ENCODE measurements around the gene COX7B2. TPM values are rescaled to one million over a fixed set of nuclear protein-coding genes. Genes with fewer than 3 reads are reported as not detected.

The COX7B2 gene
- total RNA-seq, 1 experiment from 2014 or later = not detected

- peak in 1 of 2 experiments; percentile 22 for DNase-seq (ENCODE audit: low read depth in 1 of 2, low spot score in 2 of 2)
- no peaks in the 10 kb centered on the region for H3K4me1 ChIP-seq (replicated peaks)
- H3K36me3 ChIP-seq = no peaks in the 10 kb centered on the region
These were observed 22.9 kb upstream of the COX7B2 start for GRCh38 chr4:46931981-46932380.

DNA sequence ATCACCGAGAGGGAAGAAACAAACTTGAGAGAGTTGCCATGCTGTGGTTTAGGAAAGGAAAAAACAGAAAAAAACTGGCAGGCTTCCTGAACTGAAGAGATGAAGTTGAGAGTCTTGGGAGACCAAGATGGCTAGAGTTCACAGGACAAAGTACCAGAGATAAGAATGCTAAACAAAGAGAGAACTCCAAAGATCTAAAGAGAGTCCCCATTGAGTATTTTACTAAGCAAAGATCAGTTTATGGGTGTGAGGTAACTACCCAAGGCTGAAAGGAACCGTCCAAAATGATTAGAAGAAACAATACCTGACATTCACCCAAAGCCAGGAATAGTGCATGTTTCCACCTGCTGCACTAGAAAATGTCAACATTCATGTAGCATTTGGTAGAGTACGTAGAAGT lies 21.8 kb upstream of the COX7B2 start:
- Histone ChIP-seq H3K9me3 (replicated peaks) (no peaks in the 10 kb centered on the region), H3K27ac (no peak overlapping the region), H3K27me3 (replicated peaks) (no peaks in the 10 kb centered on the region), H3K4me3 (no peak overlapping the region), H3K36me3 (no peaks in the 10 kb centered on the region), H3K4me1 (replicated peaks) (no peaks in the 10 kb centered on the region)
- DNase-seq (ENCODE audit: low read depth in 1 of 2, low spot score in 2 of 2) = no peak

More at GRCh38 chr4:46931981-46932380, 22.9 kb upstream of the COX7B2 start:
- Histone ChIP-seq H3K27ac (no peak overlapping the region), H3K27me3 (replicated peaks) (no peaks in the 10 kb centered on the region), H3K4me3 (no peak overlapping the region), H3K9me3 (replicated peaks) (no peaks in the 10 kb centered on the region)

GRCh38 chr4:46927201-46927600 lies 18.2 kb upstream of the COX7B2 start:
- no peaks in the 10 kb centered on the region for H3K27me3 ChIP-seq (replicated peaks)
- no peak overlapping the region for H3K27ac ChIP-seq
- H3K36me3 ChIP-seq = no peaks in the 10 kb centered on the region
- no peaks in the 10 kb centered on the region for H3K9me3 ChIP-seq (replicated peaks)
- no peaks in the 10 kb centered on the region for H3K4me1 ChIP-seq (replicated peaks)
- DNase-seq (ENCODE audit: low read depth in 1 of 2, low spot score in 2 of 2) = no peak
- H3K4me3 ChIP-seq = no peak overlapping the region

DNA sequence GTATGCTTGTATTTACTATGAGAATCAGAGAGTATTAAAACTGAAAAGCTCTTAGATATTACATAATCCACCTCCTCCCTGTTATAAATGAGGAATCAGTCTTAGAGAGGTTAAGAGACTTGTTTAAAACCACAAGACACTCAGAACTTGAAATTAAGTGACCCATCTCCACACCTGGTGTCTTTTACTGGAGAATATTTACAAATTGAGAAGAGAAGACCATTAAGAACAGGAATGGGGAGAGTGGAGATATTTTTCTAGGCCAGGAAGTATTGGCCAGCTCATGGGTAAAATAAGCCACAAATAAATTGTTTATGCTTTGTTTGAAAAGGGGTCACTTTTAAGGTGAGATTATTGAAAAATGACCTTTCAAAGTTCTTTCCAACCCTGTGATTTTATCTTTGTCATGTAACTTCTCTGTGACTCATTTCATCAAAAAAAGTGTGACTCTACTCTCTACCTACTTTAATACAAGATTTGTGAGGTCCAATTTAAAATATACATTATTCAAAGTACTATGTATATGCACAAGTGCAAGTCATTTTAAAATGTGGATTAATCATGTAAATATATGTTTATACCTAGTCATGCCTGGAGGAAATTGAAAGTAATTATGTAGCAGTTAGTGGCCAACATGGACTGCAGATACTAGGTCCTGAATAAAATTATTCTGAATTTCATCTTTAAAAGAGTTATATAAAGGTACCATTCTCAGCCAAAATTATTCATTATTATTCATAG lies 15.9 kb upstream of the COX7B2 start:
- Histone ChIP-seq H3K27me3 (replicated peaks) (no peaks in the 10 kb centered on the region), H3K4me3 (no peak overlapping the region), H3K9me3 (replicated peaks) (no peaks in the 10 kb centered on the region), H3K4me1 (replicated peaks) (no peaks in the 10 kb centered on the region), H3K36me3 (no peaks in the 10 kb centered on the region), H3K27ac (no peak overlapping the region)
- no peak for DNase-seq (ENCODE audit: low read depth in 1 of 2, low spot score in 2 of 2)

DNA sequence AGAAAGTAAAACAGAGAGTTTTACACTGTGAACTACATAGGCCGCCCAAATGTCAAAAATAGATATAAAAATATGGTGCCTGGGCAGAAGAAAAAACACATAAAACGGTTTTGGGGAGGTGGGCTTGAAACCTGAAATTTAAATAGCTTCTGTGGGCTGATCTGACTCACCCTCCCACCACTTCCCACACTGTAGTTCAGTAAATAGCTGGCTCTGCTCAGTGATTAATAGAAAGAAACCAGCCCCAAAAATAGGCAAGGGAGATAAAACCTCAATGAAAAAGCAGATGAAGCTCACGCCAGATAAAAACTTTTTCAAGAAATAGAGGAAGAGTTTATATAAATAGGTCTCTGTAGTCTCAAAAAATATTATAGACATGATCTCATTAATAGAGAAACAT lies 13.2 kb upstream of the COX7B2 start:
- Histone ChIP-seq H3K27ac (no peak overlapping the region), H3K36me3 (no peaks in the 10 kb centered on the region), H3K4me1 (replicated peaks) (no peaks in the 10 kb centered on the region), H3K9me3 (replicated peaks) (no peaks in the 10 kb centered on the region), H3K4me3 (no peak overlapping the region), H3K27me3 (replicated peaks) (no peaks in the 10 kb centered on the region)
- no peak for DNase-seq (ENCODE audit: low read depth in 1 of 2, low spot score in 2 of 2)

DNA sequence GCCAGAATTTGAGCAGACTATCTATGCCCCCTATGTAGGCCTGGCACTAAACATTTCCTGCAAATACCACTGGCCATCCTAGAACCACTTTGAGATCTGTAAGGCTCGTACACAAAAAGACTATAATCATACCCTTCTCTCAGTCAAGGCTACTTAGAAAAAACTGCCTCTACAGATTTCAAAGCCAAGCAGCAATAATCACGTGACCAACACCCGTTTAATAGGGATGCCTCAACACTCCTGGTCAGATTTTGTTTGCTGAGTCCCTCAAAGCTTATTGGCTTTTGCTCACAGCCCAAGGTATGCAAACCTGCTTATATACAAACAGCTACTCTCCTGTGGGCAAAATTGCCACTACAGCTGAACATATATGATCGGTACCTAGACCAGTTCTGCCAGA lies 897 bp downstream of the COX7B2 start:
- H3K4me3 ChIP-seq = no peak overlapping the region
- no peaks in the 10 kb centered on the region for H3K27me3 ChIP-seq (replicated peaks)
- H3K4me1 ChIP-seq (replicated peaks) = no peaks in the 10 kb centered on the region
- H3K9me3 ChIP-seq (replicated peaks) = no peaks in the 10 kb centered on the region
- no peaks in the 10 kb centered on the region for H3K36me3 ChIP-seq
- no peak for DNase-seq (ENCODE audit: low read depth in 1 of 2, low spot score in 2 of 2)
- H3K27ac ChIP-seq = no peak overlapping the region

DNA sequence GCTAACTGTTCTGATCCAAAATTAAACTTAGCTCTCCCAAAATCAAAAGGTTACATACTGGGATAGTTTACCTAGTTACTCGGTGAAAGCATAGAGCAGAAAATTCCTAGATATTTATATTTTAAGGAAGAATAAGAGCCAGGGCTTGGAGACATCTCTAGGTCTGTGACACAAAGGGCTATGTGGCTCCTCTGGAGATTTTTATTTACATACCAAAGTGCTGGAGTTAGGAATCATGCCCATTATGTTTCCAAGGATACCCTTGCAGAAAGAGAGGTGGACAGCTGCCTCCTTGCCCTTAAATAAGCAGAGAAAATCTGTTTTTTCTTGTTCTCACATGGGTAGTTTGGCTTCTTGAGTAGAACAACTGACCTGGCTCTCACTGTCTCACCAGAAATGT lies 9.0 kb downstream of the COX7B2 start:
- Histone ChIP-seq H3K4me3 (no peak overlapping the region), H3K4me1 (replicated peaks) (no peaks in the 10 kb centered on the region), H3K27ac (no peak overlapping the region), H3K9me3 (replicated peaks) (no peaks in the 10 kb centered on the region), H3K27me3 (replicated peaks) (no peaks in the 10 kb centered on the region), H3K36me3 (no peaks in the 10 kb centered on the region)
- DNase-seq (ENCODE audit: low read depth in 1 of 2, low spot score in 2 of 2) = no peak

GRCh38 chr4:46894826-46895225 lies 14.2 kb downstream of the COX7B2 start:
- Histone ChIP-seq H3K4me3 (no peak overlapping the region), H3K27me3 (replicated peaks) (no peaks in the 10 kb centered on the region), H3K9me3 (replicated peaks) (no peaks in the 10 kb centered on the region), H3K36me3 (no peaks in the 10 kb centered on the region), H3K27ac (no peak overlapping the region), H3K4me1 (replicated peaks) (no peaks in the 10 kb centered on the region)
- DNase-seq (ENCODE audit: low read depth in 1 of 2, low spot score in 2 of 2) = no peak

DNA sequence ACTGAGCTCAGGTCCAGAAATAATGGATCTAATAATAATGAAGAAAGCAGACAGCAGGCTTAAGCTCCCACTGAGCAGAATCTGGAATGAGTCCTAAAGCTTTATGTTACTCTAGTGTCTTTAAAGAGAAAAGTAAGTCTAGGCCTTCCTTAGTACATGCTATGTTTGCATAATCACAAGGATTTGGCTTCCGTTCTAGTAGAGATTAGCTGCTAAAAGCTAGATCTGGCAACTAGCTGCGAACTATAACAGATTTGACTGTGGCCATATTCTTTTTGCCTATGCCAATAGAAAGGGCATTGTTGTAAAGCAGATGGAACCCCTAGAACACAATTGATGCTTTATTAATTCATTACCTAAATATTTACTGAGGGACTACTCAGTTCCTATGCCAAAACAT lies 19.0 kb downstream of the COX7B2 start:
- H3K27ac ChIP-seq = no peak overlapping the region
- no peak overlapping the region for H3K4me3 ChIP-seq
- no peaks in the 10 kb centered on the region for H3K27me3 ChIP-seq (replicated peaks)
- DNase-seq (ENCODE audit: low read depth in 1 of 2, low spot score in 2 of 2) = no peak
- no peaks in the 10 kb centered on the region for H3K36me3 ChIP-seq
- H3K4me1 ChIP-seq (replicated peaks) = no peaks in the 10 kb centered on the region
- H3K9me3 ChIP-seq (replicated peaks) = no peaks in the 10 kb centered on the region

- Histone ChIP-seq H3K4me1 (replicated peaks) (no peaks in the 10 kb centered on the region), H3K27me3 (replicated peaks) (no peaks in the 10 kb centered on the region), H3K4me3 (no peak overlapping the region), H3K27ac (no peak overlapping the region), H3K36me3 (no peaks in the 10 kb centered on the region), H3K9me3 (replicated peaks) (no peaks in the 10 kb centered on the region)
- no peak for DNase-seq (ENCODE audit: low read depth in 1 of 2, low spot score in 2 of 2)
These were observed 19.6 kb downstream of the COX7B2 start for GRCh38 chr4:46889410-46889809.

DNA sequence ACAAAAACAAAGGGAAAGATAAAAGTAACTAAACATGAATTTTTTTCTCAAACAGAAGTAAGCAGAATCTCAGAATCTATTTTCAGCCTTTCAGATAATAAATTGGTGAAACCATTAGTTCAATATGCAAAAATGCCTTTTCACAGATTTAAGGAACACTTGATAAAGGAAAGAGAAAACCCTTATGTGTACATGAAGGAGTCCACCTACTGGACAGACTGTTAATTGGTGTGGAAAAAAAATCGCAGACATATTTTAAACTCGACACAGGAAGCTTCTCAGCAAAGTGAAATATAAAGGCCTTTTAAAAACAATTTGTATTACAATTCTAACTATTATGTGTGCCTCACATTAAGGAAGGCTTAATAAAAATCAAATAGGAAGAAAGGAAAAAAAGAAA lies 22.3 kb downstream of the COX7B2 start:
- no peaks in the 10 kb centered on the region for H3K36me3 ChIP-seq
- H3K4me3 ChIP-seq = no peak overlapping the region
- no peaks in the 10 kb centered on the region for H3K27me3 ChIP-seq (replicated peaks)
- no peaks in the 10 kb centered on the region for H3K9me3 ChIP-seq (replicated peaks)
- H3K27ac ChIP-seq = no peak overlapping the region
- H3K4me1 ChIP-seq (replicated peaks) = no peaks in the 10 kb centered on the region
- no peak for DNase-seq (ENCODE audit: low read depth in 1 of 2, low spot score in 2 of 2)

DNA sequence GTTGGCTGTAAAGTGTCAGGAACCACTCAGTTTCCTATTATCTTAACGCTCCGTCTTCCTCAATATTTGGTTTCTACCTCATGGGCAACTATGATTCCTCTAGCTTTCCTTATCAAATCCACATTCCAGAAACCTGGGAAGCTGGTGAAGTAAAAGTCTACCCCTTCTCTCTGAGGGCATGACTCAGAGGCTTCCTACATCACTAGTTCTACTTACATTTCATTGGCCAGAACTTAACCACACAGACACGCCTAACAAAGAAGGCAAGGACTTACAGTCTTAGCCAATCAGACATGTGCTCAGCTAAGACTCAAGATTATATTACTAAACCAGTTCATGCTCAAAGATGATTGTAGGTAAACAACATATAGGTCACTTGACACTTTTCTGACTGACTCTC lies 30.4 kb downstream of the COX7B2 start:
- no peaks in the 10 kb centered on the region for H3K9me3 ChIP-seq (replicated peaks)
- DNase-seq (ENCODE audit: low read depth in 1 of 2, low spot score in 2 of 2) = no peak
- no peak overlapping the region for H3K4me3 ChIP-seq
- H3K27ac ChIP-seq = no peak overlapping the region
- no peaks in the 10 kb centered on the region for H3K4me1 ChIP-seq (replicated peaks)
- no peaks in the 10 kb centered on the region for H3K36me3 ChIP-seq
- H3K27me3 ChIP-seq (replicated peaks) = no peaks in the 10 kb centered on the region

GRCh38 chr4:46874811-46875210 lies 34.2 kb downstream of the COX7B2 start:
- Histone ChIP-seq H3K27ac (no peak overlapping the region), H3K9me3 (replicated peaks) (no peaks in the 10 kb centered on the region), H3K27me3 (replicated peaks) (no peaks in the 10 kb centered on the region), H3K4me1 (replicated peaks) (no peaks in the 10 kb centered on the region), H3K36me3 (no peaks in the 10 kb centered on the region), H3K4me3 (no peak overlapping the region)
- DNase-seq (ENCODE audit: low read depth in 1 of 2, low spot score in 2 of 2) = no peak

DNA sequence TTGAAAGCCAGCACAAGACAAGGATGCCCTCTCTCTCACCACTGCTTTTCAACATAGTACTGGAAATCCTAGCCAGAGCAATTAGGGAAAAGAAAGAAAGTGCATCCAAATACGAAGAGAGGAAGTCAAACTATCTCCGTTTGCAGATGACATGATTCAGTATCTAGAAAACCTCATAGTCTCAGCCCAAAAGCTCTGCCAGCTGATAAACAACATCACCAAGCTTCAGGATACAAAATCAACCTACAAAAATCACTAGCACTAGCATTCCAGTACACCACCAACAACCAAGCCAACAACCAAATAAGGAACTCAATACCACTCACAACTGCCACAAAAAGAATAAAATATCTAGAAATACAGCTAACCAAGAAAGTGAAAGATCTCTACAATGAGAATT lies 38.6 kb downstream of the COX7B2 start:
- H3K4me3 ChIP-seq = no peak overlapping the region
- no peak overlapping the region for H3K27ac ChIP-seq
- DNase-seq (ENCODE audit: low read depth in 1 of 2, low spot score in 2 of 2) = no peak
- no peaks in the 10 kb centered on the region for H3K36me3 ChIP-seq
- no peaks in the 10 kb centered on the region for H3K4me1 ChIP-seq (replicated peaks)
- no peaks in the 10 kb centered on the region for H3K9me3 ChIP-seq (replicated peaks)
- H3K27me3 ChIP-seq (replicated peaks) = no peaks in the 10 kb centered on the region

- no peaks in the 10 kb centered on the region for H3K27me3 ChIP-seq (replicated peaks)
- H3K4me3 ChIP-seq = no peak overlapping the region
- no peak for DNase-seq (ENCODE audit: low read depth in 1 of 2, low spot score in 2 of 2)
- H3K27ac ChIP-seq = no peak overlapping the region
- no peaks in the 10 kb centered on the region for H3K9me3 ChIP-seq (replicated peaks)
- H3K4me1 ChIP-seq (replicated peaks) = no peaks in the 10 kb centered on the region
- H3K36me3 ChIP-seq = no peaks in the 10 kb centered on the region
These were observed 52.7 kb downstream of the COX7B2 start for GRCh38 chr4:46856333-46856732.
